Skin epidermis (tissue), 12 donors: ENCODE measurements around the gene ABCC4.
"Not testable (repeated sequence)": the region's sequence is repeated elsewhere in the genome, so short reads cannot be mapped to it uniquely, and the experiment has no call there.

ENCODE experiments used
- H3K27ac ChIP-seq, 21 experiments: fragments of 200-600 bp; sonication (generic) in 11 of 21; one replicate each; pipeline ENCODE4 v1.5.0; 2020; ENCODE audit warnings: mild to moderate bottlenecking in 3 of 21, inconsistent platforms in 2 of 21, moderate library complexity in 2 of 21
- H3K4me3 ChIP-seq, 7 experiments: fragments of 200-600 bp; sonication (generic) in 2 of 7; one replicate each; pipeline ENCODE4 v1.5.0; 2020; ENCODE audit warnings: inconsistent platforms in 2 of 7, mild to moderate bottlenecking in 2 of 7, moderate library complexity in 1 of 7

ABCC4 gene

DNA sequence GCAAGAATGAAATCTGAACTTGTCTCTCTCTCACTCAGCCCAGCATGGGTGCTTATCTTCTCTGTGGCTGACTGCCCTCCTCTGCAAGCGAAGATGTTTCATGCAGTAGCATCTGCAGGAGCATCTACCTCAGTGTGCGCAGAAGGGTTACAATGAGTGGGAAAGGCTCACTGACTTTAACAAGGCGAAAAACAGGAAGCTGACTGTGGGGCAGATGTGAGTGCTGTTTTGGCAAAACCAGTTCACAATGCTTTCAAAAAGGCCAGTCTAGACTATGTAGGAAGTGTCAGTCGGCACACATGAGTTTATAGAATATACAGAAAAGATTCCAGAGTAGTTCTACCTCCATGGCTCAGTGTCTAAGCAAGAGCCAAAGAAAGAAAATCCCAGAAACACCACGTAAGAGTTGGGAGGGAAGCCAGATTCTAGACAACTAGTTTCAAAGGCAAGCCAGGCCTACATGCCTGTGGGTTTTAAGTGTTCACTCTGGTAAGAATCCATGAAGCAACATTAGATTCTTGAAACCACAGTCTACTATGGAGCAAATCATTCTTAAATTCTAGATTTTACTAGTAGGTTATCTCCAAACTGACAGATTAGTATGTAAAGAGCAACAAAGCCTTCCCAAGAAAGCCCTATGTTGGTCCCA is 124.5 kb downstream of the ABCC4 start:
- Histone ChIP-seq H3K27ac (no peak overlapping the region), H3K4me3 (no peak overlapping the region)

DNA sequence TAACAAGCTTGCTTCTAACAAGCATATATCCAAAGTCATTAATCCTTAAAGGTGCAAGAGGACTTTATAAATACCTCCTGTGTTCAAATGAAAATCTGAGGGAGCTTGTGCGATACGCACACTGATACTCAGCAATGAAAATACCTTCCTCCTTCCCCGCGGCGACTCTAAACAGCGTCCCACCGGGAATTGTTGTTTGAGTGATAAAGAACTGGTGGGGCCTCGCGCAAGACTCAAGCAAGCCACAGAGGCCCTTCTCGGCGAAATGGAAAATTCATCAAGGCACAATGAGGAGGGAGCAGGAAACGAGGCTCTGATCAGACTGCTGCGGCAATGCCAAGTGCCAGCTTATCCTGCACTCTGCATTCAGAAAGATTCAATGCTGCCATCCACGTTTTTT is 126.7 kb downstream of the ABCC4 start:
- H3K4me3 ChIP-seq, result no peak overlapping the region
- H3K27ac ChIP-seq, result no peak overlapping the region

GRCh38 chr13:95168191-95168590 is 133.1 kb downstream of the ABCC4 start:
- no peak overlapping the region for H3K27ac ChIP-seq
- H3K4me3 ChIP-seq, result no peak overlapping the region

DNA sequence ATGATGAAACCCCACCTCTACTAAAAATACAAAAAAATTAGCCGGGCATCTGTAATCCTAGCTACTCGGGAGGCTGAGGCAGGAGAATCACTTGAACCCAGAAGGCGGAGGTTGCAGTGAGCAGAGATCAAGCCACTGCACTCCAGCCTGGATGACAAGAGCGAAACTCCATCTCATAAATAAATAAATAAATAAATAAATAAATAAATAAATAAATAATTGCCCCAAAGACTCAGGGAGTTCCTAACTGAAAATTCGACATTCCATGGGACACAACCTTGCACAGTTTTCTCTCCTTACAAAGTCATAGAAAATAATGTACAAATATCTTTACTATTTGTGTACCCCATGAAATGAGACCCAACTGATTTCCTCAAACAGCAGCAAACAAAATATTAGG is 134.2 kb downstream of the ABCC4 start:
- H3K27ac ChIP-seq, result not testable (repeated sequence)

GRCh38 chr13:95164830-95165229 is 136.4 kb downstream of the ABCC4 start:
- H3K27ac ChIP-seq, result no peak overlapping the region
- no peak overlapping the region for H3K4me3 ChIP-seq

More for the DNA sequence above, 134.2 kb downstream of the ABCC4 start:
- not testable (repeated sequence) for H3K4me3 ChIP-seq

GRCh38 chr13:95160112-95160906 is 140.9 kb downstream of the ABCC4 start:
- Histone ChIP-seq H3K4me3 (no peak overlapping the region), H3K27ac (no peak overlapping the region)

GRCh38 chr13:95159458-95159857 is 141.8 kb downstream of the ABCC4 start:
- Histone ChIP-seq H3K4me3 (no peak overlapping the region), H3K27ac (no peak overlapping the region)

- Histone ChIP-seq H3K27ac (no peak overlapping the region), H3K4me3 (no peak overlapping the region)
Observed at GRCh38 chr13:95156208-95156607, 145.0 kb downstream of the ABCC4 start.

DNA sequence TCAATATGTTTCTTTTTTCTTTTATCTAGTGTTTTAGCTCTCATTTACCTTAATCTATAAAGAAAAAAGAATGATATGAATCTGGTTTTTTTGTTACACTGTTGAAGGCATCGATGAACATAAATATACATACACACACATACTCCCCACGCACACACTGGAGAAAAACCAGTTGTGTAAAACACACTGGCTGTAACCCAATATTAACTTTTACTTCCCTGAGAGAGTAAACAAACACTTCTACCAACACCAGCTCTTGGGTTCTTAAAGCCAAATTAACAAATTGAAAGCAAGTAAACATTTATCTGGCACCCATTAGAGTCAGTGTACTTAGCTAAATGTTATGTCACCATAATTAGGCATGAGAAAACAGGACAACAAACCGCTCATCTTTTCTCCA is 145.7 kb downstream of the ABCC4 start:
- no peak overlapping the region for H3K4me3 ChIP-seq
- H3K27ac ChIP-seq, result peak overlapping the region in 5 of 21 experiments; percentile 2 to 44 (median 29)

GRCh38 chr13:95155093-95155492 is 146.2 kb downstream of the ABCC4 start:
- no peak overlapping the region for H3K4me3 ChIP-seq
- H3K27ac ChIP-seq, result peak overlapping the region in 10 of 21 experiments; percentile 2 to 55 (median 30)

- H3K27ac ChIP-seq, result peak overlapping the region in 12 of 21 experiments; percentile 6 to 68 (median 46)
- H3K4me3 ChIP-seq, result no peak overlapping the region
Observed at GRCh38 chr13:95154413-95154886, 146.8 kb downstream of the ABCC4 start.

GRCh38 chr13:95153647-95154412 is 147.4 kb downstream of the ABCC4 start:
- H3K4me3 ChIP-seq, result no peak overlapping the region
- peak overlapping the region in 12 of 21 experiments; percentile 6 to 68 (median 46) for H3K27ac ChIP-seq

- Histone ChIP-seq H3K4me3 (no peak overlapping the region), H3K27ac (peak overlapping the region in 2 of 21 experiments; percentile 14 to 32)
Observed at GRCh38 chr13:95151942-95152587, 149.2 kb downstream of the ABCC4 start.

- Histone ChIP-seq H3K27ac (peak overlapping the region in 8 of 21 experiments; percentile 3 to 43 (median 23)), H3K4me3 (no peak overlapping the region)
Observed at GRCh38 chr13:95150555-95150954, 150.7 kb downstream of the ABCC4 start.

DNA sequence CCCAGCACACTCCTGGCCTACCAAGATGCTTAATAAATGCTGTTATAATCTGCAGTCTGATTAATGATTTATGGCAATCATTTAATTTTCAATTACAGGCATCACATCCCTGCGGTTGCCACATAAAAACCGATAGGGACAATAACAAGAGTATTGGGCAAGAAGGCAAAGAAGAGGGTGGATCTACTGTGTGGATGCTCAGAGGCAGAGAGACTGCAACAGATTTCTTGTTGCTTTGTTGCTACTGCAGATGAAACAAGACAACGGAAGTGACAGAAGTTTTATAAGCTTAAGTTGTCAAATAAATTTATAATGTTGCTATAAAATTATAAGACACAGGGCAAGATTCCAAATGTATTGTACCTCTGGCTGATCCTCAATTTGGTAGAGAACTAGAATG is 154.8 kb downstream of the ABCC4 start:
- no peak overlapping the region for H3K4me3 ChIP-seq
- H3K27ac ChIP-seq, result peak overlapping the region in 2 of 21 experiments; percentile 14 to 52

DNA sequence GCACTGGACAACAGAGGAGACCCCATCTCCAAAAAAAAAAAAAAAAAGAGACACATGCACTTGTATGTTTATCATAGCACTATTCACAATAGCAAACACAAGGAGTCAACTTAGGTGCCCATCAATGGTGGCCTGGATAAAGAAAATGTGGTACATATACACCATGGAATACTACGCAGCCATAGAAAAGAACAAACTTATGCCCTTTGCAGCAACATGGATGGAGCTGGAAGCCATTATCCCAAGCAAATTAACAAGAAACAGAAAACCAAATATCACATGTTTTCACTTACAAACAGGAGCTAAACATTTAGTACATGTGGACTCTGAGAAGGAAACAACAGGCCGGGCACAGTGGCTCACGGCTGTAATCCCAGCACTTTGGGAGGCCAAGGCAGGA is 155.7 kb downstream of the ABCC4 start:
- no peak overlapping the region for H3K4me3 ChIP-seq

DNA sequence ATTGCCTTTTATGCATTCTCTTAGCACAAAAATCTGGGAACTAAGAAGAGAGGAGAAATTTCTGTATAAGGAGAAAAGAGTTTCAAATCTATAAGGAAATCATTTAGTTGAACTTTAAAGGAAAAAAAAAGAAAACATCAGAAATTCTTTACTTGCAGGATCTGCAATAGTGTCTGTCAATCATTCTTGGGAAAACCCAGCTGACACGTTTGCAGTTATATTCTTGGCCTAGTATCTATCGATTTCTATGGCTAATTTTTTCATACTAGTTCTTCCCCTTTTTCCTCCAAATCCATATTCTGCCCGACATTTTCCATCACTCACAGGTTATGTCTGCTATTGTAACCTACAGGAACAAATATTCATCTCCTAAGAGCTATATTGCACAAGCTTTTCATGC is 160.7 kb downstream of the ABCC4 start:
- Histone ChIP-seq H3K4me3 (no peak overlapping the region), H3K27ac (no peak overlapping the region)

More for the DNA sequence above, 155.7 kb downstream of the ABCC4 start:
- no peak overlapping the region for H3K27ac ChIP-seq

DNA sequence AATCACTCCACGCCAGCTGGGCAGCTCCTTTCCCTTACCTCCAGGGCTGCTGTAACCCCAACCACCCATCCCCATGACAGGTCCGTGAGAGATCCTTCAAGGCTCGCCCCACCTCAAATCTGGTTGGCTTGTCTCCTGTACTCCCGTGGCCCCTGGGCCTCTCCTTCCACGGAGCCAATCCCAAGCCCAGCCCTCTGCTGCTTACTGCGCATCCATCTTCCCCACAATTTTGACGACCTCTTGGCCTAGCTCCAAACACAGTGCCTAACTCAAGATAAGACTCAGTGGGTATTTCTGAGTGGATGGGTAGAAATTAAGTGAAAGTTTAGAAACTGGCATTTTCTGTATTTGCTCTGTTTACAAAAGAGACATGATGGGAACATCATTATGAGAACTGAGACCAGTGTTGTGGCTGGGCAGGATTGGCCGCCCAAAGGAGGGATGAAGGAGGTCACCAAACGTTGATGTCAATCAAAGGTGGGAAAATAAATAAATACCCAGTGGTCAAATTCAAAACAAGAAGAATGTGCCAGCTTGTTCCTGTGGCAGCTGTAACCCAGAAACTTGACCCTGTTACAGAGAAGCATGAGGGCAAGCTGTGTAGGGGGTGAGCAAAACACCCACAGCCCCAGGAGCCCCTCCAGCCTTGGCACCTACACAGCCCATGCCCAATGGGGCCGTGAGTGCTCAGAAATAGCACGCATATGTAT is 162.2 kb downstream of the ABCC4 start:
- H3K4me3 ChIP-seq, result no peak overlapping the region
- no peak overlapping the region for H3K27ac ChIP-seq

DNA sequence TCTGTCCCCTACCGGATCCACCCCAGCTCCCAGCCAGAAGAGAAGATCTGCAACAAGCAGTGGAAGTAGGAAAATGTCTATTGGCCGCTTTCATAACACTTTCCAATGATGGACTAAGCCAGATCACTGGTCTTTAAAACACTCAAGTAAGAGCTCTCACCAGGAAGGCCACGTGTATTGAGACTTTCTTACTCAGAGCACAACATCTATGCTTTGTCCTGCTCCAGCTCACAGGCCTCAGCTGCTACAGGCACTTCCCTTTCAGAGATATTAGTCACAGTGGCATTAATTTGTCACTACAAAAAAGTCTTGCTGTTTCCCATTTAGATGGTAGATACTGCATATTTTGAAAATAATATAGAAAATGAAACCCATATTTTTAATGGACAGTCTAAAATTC is 164.2 kb downstream of the ABCC4 start:
- Histone ChIP-seq H3K27ac (peak overlapping the region in 6 of 21 experiments; percentile 21 to 65 (median 47)), H3K4me3 (no peak overlapping the region)
